HG03097 (cell line): ENCODE results near the gene SELENOT.
A peak's percentile ranks its signal among the peaks of the same experiment; 100 is the strongest.
"Not testable (repeated sequence)": the region's sequence is repeated elsewhere in the genome, so short reads cannot be mapped to it uniquely, and the experiment has no call there.

Experiments used
- ATAC-seq: cut with Tn5 transposase; IDR thresholded peaks from one replicate; pipeline ENCODE4 v1.9.1; 2021; ENCODE audit not compliant: unreplicated experiment, low FRiP score

Gene SELENOT, protein sequence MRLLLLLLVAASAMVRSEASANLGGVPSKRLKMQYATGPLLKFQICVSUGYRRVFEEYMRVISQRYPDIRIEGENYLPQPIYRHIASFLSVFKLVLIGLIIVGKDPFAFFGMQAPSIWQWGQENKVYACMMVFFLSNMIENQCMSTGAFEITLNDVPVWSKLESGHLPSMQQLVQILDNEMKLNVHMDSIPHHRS

DNA sequence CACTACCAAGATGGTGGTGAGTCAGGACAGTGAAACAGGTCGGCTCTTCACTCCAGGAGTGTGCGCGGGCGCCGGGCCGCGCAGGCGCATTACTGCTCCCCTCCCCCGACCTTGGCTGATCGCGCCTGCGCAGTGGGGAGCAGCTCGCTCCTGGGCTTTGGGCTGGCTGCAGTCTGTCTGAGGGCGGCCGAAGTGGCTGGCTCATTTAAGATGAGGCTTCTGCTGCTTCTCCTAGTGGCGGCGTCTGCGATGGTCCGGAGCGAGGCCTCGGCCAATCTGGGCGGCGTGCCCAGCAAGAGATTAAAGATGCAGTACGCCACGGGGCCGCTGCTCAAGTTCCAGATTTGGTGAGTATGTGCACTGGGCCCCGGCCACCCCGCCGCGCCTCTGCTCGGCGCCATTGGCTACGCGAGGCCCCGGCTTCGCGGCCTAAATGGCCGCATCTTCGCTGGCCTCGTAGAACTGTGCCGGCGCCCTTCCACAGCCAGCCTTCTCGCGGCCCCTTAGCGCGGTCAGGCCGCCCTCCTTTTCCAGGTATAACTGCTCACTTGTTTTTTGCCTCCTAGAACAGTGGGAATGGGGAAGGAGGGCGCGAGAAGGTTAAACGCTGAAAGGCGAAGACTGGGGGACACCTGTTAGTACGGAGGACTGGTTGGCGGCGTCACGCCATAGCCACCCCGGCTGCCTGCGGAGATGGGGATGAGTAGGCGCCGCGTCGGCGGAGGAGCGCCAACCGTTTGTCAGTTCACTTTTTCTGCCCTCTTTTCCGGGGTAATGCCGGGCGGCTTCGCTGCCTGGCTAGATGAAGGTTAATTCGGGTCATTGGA lies at the start of gene SELENOT:
Gene SELENOT, plus strand, starts transcription at position 169 of the 827 bp plus-strand sequence. Its CDS starts 42 bp downstream, at position 211.
- peak; percentile 63 for ATAC-seq

DNA sequence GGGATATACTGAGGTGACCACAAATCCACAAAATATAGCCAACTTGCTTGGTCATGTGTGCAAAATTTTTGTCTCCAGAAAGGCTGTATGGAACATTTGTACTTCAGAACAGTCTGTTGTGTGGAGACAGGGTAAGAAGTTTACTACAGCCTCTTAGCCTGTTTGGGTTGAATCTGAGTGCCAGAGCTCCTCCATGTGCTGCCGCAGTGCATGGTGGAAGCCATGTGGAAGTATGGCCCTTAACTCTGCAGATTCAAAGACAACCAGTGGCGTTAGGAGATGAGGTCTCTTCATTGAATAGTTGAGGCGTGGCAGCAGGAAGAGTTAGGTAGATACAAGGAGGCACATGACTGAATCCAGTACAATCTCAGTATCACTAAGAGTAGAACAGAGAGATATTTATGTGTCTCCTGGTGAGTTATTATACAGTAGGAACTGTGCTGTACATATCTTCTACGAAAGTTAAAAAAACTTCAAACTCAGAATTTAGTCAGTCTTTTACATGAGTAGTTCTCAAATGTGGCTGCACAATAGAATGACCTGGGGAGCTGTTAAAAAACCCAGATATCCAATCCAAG lies 47.2 kb upstream of the SELENOT start:
- ATAC-seq = no peak

DNA sequence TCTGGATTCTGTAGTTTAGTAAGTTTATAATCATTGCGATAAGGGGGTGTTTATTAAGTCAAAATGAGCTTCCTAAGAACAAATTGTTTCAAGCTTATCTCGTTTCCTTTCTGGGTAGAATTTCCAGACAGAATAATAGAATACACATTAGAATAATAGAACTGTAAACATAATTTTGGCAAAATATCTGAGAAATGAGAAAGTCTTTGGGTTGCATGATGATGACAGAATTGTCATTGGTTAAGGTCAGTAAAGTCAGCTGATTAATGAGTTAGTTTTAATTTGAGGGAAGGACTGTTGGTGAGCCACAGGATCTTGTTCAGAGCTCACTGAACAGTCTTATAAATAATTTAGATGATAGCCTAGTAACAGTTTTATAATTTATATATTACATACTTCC lies 46.3 kb upstream of the SELENOT start:
- ATAC-seq = no peak

DNA sequence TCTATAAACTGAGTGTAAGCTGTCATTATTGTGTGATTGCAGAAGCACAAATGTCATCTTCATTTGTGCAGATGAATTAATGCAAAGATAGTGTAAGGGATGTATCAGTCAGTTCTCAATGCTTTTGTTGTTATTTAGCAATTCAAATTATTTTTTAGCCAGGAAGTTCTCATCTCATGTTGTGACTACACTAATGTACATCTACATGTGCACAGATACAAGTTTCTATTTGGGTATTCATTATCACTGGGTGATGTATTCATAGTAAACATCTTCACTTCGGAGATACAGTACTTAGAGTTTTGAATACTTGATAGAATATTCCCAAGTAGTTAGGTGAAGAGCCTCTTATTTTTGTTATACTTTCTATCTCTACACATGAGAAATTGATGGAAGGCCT lies 45.4 kb upstream of the SELENOT start:
- no peak for ATAC-seq

DNA sequence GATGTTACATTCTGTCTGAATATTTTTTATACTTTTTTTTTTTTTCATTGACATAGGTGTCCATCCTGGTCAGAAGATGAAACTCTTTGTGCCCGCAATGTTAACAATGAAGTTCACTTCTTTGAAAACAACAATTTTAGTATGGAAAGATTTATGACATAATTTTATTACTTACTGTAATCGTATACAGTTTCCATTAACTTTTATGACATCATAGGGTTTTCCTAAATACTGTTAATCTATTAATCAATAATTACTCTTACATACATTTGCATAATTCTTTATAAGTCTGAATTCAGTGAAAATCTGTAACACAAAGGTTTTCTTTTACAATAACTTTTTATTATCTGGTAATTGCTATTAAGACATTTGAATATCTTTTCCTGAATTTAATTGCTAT lies 38.9 kb upstream of the SELENOT start:
- ATAC-seq = no peak

DNA sequence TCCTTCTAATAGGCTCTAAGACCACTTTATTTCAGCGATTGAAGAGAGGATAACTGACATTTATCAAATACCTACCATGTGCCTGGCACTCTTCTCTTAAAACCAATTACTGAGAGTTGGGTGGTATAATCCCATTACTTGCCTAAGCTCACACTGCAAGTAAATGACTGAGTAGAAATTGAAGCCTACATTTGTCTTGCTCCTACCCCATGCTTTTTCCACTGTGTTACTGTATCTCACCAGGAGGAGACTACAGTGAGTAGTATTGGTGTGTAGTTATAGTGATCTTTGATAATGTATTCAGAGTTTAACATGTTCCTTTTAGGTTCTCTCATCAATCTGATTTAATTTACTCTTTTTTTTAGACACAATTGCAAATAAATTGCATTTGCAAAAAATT lies 35.8 kb upstream of the SELENOT start:
- ATAC-seq = no peak

DNA sequence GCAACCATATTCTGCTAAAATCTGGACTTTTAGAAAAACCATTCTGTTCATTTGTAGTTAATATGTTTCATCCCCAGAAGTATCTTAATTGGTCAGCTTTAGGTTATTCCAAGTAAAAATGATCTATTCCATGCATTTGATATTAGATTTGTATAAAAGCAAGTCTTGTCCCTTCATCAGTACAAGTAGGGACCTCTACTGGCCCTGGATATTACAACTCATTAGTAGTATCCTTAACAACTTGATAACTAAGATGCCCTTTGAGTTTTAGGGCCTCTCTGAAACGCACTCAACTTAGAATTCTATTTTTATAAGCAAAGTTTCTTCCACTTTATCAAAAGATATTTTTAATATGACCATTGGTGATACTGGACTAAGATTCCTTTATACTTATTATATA lies 25.3 kb upstream of the SELENOT start:
- no peak for ATAC-seq

DNA sequence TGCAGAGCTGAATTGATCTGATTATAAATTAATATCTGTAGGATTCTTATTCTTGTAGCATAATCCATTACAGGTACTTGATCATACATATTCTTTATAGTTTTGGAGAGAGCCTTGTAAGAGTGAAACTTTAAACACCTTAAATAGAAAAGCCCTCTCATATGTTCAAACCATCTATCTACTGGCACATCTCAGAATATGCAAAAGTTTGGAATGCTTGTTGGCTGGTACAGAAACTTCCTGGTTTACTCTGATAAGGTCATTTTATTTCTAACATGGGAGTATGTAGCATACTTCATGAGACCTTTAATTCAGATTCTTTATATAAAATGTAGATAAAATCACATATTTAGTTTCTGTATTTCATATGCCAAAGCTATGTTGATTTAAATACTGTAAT lies 21.9 kb upstream of the SELENOT start:
- no peak for ATAC-seq

DNA sequence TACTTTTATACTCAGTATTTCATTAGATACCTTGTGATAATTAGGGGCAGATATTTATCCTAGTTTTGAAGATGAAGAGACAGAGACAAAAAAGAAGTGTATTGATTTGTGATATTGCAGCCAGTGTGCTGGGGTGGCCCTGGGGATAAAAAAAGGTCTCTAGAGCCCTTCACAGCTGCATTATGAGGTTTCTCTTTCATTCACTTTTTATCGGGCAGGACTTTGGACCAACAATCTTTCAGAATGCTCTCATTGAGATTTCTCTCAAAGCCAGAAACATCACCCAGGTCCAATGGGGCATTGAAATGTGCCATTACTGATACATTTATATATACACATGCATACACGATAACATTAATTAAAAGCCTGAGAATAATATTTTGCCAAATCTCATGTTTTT lies 20.5 kb upstream of the SELENOT start:
- ATAC-seq = peak; percentile 46

DNA sequence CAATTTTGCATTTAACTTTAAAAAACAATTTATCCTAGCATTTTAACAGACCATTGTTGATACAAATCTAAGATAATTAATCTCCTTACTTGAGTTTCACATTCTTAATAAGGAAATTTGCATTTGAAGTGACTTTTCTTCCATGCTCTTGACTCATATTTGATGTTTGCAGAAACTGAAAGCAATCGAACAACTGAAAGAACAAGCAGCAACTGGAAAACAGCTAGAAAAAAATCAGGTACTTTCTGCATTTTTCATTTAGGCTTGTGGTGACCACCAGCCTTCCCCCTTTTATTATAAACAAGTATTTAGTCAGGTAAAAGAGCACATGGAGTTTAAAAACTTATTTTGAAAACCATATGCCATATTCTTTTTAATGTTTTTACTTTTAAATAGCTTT lies 20.1 kb upstream of the SELENOT start:
- peak; percentile 29 for ATAC-seq

DNA sequence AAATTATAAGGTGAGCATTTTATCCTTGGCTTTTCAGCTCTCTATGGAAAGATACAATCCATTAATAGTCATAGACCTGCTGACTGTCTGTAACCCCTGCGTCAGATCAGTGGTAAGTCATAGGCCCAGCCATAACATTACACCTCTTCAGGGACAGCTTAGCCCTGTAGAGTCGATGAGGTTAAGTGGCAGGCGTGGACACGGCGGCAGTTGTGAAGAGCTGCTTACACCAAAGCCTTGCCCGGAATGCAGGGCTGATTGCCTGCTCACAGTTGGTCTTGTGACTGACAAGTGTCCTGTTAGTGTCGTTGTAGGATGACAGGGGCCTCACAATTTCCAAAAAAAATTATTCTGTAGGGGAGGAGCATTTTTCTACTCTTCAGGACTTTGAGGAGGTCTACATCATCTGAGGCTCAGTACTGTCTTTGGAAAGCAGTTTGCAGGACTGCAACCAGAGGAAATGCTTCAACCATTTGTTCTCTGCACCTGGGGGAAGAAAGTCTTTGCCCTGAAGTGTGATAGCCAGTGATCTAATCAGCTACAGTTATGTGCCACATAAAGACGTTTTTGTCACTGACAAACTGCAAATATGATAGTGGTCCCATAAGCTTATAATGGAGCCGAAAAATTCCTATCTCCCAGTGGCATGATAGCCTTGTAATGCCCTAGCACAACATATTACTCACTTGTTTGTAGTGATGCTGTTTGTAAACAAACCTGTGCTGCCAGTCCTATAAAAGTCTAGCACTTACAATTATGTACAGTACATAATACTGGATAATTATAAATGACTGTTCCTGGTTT lies 14.9 kb upstream of the SELENOT start:
- no peak for ATAC-seq

DNA sequence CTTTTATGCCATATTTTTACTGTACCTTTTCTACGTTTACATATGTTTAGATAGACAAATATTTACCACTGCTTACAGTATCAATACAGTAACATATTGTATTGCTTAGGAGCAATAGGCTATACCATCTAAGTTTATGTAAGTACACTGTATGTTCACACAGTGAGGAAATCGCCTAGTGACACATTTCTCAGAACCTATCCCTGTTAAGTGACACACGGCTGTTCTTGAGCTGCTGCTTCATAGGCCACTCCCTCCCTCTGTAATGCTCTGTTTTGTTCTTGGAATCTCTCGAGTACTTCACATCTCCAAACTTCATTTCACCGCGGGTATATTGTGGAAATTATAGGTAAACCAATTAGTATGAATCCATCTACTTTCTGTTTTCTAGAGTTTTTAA lies 13.4 kb upstream of the SELENOT start:
- ATAC-seq = no peak

DNA sequence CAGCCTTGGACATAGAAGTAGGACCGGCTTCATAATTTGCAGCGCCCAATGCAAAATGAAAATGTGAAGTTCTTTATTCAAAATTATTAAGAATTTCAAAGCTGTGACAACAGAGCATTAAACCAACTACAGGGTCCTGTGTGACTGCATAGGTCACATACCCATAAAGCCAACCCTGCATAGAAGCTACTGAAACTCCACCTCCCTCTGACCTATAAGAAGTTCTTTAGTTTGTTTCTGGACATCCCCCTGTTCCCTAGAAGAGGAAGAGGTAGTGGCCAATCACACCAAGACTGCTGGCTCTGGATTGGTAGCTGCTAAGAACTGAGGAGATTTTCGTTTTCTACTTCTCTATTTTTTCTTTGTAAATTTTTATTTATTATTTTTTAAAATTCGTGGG lies 9.0 kb upstream of the SELENOT start:
- no peak for ATAC-seq

DNA sequence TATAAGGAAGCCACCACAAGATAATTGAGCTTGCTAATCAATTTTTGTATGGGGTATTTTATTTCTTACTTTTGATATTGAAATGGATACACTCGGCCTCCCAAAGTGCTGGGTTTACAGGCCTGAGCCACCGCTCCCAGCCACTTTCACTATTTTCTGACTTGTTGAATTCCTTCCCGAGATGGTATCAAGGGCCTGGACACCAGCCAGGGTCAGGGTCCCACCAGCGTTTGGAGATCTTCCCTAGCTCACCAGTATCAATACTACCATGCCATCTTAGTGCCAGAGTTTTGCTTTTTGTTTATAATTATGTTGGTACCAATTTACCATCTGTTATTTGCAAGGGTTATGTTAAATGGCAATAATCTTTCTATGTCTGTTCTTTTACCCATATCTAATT lies 5.5 kb upstream of the SELENOT start:
- no peak for ATAC-seq

DNA sequence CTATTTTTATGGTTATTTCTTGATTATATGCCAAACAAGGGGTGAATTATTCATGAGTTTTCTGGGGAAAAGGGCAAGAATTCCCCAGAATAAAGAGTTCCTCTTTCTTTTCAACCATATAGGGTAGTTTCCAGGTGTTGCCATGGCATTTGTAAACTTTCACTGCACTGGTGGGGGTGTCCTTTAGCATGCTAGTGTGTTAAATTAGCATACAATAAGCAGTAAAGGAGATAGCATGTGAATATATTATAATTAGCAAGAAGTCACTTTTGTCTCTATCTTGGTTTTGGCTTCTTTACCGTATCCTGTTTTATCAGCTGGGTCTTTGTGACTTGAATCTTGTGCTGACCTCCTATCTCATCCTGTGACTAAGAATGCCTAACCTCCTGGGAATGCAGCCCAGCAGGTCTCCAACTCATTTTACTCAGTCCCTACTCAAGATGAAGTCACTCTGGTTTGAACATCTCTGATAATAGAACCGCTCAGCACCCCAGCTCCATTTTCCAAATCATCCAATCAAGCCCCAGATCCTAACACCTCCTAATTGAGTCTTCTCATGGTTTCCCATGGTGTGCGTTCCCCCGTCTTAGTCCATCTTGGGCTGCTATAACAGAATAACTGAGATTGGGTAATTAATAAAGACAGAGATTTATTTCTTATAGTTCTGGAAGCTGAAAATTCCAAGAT lies 3.4 kb upstream of the SELENOT start:
- no peak for ATAC-seq

DNA sequence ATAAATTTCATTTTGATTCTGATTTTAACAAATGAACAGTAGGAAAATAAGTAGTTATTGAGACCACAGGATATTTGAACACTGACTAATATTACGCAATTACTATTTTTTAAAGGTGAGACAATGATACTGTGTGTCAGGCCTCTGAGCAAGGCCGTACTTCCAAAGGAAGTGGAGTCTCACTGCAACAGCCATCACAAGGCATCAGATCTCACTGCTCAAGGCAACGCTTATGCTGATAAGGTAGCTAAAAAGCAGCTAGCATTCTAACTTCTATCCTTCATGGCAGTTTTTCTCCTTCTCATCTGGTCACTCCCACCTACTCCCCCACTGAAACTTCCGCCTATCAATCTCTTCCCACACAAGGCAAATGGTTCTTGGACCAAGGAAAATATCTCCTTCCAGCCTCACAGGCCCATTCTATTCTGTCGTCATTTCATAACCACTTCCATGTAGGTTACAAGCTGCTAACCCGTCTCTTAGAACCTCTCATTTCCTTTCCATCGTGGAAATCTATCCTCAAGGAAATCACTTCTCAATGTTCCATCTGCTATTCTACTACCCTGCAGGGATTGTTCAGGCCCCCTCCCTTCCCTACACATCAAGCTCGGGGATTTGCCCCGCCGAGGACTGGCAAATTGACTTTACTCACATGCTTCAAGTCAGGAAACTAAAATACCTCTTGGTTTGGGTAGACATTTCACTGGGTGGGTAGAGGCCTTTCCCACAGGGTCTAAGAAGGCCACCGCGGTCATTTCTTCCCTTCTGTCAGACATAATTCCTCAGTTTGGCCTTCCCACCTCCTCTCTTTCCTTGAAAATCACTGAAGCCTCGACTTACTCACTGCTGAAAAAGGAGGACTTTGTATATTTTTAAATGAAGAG lies 2.2 kb upstream of the SELENOT start:
- ATAC-seq = not testable (repeated sequence)

DNA sequence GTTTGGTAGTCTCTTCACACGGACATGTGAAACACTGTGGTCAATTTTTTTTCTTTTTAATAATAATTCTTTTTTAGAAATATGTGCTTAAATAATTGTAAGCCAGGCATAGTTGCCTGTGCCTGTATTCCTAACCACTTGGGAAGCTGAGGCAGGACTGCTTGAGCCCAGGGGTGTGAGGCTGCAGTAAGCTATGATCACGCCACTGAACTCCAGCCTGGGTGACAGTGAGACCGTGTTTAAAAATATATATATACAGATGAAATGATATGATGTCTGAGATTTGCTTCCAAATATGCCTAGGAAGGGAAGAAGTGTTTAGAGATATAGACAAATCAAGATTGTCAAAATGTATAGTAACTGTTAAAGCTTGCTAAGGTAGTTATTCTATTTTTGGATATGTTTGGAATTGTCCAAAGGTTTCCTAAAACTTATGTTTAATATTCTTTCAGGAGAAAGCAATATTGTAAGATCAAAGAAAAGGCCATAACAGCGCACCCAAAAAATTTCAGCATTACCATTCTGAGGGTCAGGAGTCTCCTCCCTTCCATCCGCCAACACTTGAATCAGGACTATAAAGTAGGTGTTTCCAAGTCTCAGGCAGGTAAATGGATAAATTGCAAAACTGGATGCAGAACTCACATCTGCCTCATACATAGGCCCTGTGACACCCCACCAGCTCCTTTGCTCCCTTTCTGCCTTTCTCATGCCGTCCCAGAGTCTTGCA lies 532 bp upstream of the SELENOT start:
- ATAC-seq = peak; percentile 19

DNA sequence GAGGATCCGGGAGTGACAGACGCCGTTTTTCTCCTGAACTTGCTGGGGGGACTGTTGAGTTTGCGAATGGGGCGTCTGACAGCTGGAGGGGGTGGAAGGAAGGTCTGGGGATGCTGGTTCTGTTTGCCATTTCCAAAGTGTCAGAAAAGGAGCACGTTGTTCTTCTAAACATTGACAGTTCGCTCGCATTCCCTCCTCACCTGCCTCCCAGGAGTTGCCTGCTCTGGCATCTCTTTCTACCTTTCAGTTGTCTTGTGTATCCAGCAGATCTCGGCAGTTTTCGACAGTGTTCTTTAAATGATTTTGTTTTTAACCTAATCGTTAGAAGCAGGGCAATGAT lies 829 bp downstream of the SELENOT start:
- no peak for ATAC-seq

DNA sequence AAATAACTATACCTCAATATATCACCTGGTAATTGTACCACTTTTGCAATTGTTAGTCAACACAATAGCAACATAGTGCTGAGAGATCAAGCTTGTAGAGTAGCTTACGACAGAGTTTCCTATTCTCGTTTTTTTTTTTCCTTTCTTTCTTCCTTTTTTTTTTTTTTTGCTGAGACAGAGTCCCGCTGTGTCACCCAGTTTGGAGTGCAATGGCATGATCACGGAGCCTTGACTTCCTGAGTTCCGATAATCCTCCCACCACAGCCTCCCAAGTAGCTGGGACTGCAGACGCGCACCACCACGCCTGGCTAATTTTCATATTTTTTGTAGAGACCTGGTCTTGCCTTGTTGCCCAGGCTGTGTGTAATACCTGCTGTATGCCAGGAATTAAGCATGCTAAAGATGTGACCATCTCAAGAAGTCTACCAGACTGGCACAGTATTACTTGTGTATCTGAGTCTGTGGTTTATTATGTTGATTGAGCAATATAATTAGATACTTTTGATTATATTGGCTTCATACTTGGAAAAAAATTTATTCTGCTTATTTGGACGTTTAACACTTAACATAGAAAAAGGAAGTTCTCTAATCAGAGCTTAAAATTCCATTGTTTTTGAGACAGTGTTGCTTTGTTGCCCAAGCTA lies 3.0 kb downstream of the SELENOT start:
- no peak for ATAC-seq
